Measurements from ENCODE around the gene PUSL1. TPM values are rescaled to one million over a fixed set of nuclear protein-coding genes. Genes with fewer than 3 reads are reported as not detected.

The PUSL1 gene
- total and polyA plus RNA-seq, 2 donors (not counting 3 experiments of a cell fraction or from before 2014, with no cell fraction given), result 18.8 to 27.3 TPM

- H3K79me2 ChIP-seq (ENCODE audit: control insufficient read depth, insufficient read depth, low read length), result peaks cover 16% of the 10 kb centered on the region
- no peak for TF ChIP-seq FOS (IDR thresholded peaks at IDR 0.05; ENCODE audit: borderline replicate concordance, insufficient read depth, low read length)
- no peak for TF ChIP-seq POLR2A (IDR thresholded peaks at IDR 0.05; ENCODE audit: low read depth, low read length)
- no peak for TF ChIP-seq CTCF (IDR thresholded peaks at IDR 0.05; ENCODE audit: extremely low read depth in 1 of 2, insufficient read depth in 1 of 2, low read depth in 1 of 2, low read length in 2 of 2)
- TF ChIP-seq MYC (IDR thresholded peaks at IDR 0.05; ENCODE audit: low read depth, low read length), result no peak
- TF ChIP-seq EZH2 (IDR thresholded peaks at IDR 0.05; ENCODE audit: borderline replicate concordance, low read depth, low read length, severe bottlenecking), result no peak
- TF ChIP-seq POLR2AphosphoS5 (IDR thresholded peaks at IDR 0.05; ENCODE audit: insufficient read depth, low read depth, low read length), result no peak
- dilution Hi-C loops (cut with MboI; ENCODE audit: extremely low pct_ligation_motif_present, low sequenced_read_pairs), result no loop called here
- FAIRE-seq, result no peak
- no peaks in the 10 kb centered on the region for H4K20me1 ChIP-seq (replicated peaks; ENCODE audit: control insufficient read depth, extremely low read depth, insufficient read depth, low read length)
- no peak overlapping the region for H3K4me2 ChIP-seq (ENCODE audit: insufficient read depth, low read length)
- ChIA-PET CTCF (no interaction called here), POLR2A (no interaction called here)
- no peak overlapping the region for H3K27ac ChIP-seq (ENCODE audit: insufficient read depth, low read depth, low read length)
- no TSS peak for BruUV-seq (replicated peaks)
- no peaks in the 10 kb centered on the region for H3K27me3 ChIP-seq (ENCODE audit: control insufficient read depth in 2 of 2, insufficient read depth in 2 of 2, low read length in 2 of 2)
- H3K36me3 ChIP-seq (ENCODE audit: control insufficient read depth in 2 of 2, extremely low read depth in 1 of 2, insufficient read depth in 2 of 2, low read length in 2 of 2), result peaks cover 0 to 17% of the 10 kb centered on the region in 2 experiments
- H3K9me1 ChIP-seq (replicated peaks; ENCODE audit: control insufficient read depth, extremely low read depth, insufficient read depth, low read length), result no peaks in the 10 kb centered on the region
- no peak overlapping the region for H3K4me3 ChIP-seq (replicated peaks in 1 of 3; ENCODE audit: insufficient read depth in 1 of 3, low read depth in 1 of 3, low read length in 3 of 3)
- H3K4me1 ChIP-seq (ENCODE audit: control insufficient read depth, extremely low read depth, insufficient read depth, low read length), result no peaks in the 10 kb centered on the region
- H2AFZ ChIP-seq (ENCODE audit: low read depth, low read length), result no peak overlapping the region
- DNase-seq (ENCODE audit: low read depth, low spot score), result no peak
- no peak overlapping the region for H3K9ac ChIP-seq (replicated peaks; ENCODE audit: extremely low read depth, insufficient read depth, low read length)
- intact Hi-C loops (cut with micrococcal nuclease), result no loop called here
- no peaks in the 10 kb centered on the region for H3K9me3 ChIP-seq (replicated peaks; ENCODE audit: control insufficient read depth, insufficient read depth, low read length)
Measured at GRCh38 chr1:1341549-1342021, 33.2 kb downstream of the PUSL1 start.

- dilution Hi-C loops (cut with MboI; ENCODE audit: extremely low pct_ligation_motif_present, low sequenced_read_pairs) (no loop called here), intact Hi-C loops (cut with micrococcal nuclease) (no loop called here)
- Histone ChIP-seq H3K36me3 (ENCODE audit: control insufficient read depth in 2 of 2, extremely low read depth in 1 of 2, insufficient read depth in 2 of 2, low read length in 2 of 2) (peaks cover 0 to 17% of the 10 kb centered on the region in 2 experiments), H3K9me1 (replicated peaks; ENCODE audit: control insufficient read depth, extremely low read depth, insufficient read depth, low read length) (no peaks in the 10 kb centered on the region), H3K4me1 (ENCODE audit: control insufficient read depth, extremely low read depth, insufficient read depth, low read length) (no peaks in the 10 kb centered on the region), H3K9ac (replicated peaks; ENCODE audit: extremely low read depth, insufficient read depth, low read length) (no peak overlapping the region), H3K27ac (ENCODE audit: insufficient read depth, low read depth, low read length) (no peak overlapping the region), H3K79me2 (ENCODE audit: control insufficient read depth, insufficient read depth, low read length) (peaks cover 17% of the 10 kb centered on the region), H3K9me3 (replicated peaks; ENCODE audit: control insufficient read depth, insufficient read depth, low read length) (no peaks in the 10 kb centered on the region), H3K27me3 (ENCODE audit: control insufficient read depth in 2 of 2, insufficient read depth in 2 of 2, low read length in 2 of 2) (no peaks in the 10 kb centered on the region), H3K4me2 (ENCODE audit: insufficient read depth, low read length) (no peak overlapping the region), H3K4me3 (replicated peaks in 1 of 3; ENCODE audit: insufficient read depth in 1 of 3, low read depth in 1 of 3, low read length in 3 of 3) (no peak overlapping the region), H4K20me1 (replicated peaks; ENCODE audit: control insufficient read depth, extremely low read depth, insufficient read depth, low read length) (no peaks in the 10 kb centered on the region), H2AFZ (ENCODE audit: low read depth, low read length) (no peak overlapping the region)
- no peak for FAIRE-seq
- TF ChIP-seq, protein P1, sequence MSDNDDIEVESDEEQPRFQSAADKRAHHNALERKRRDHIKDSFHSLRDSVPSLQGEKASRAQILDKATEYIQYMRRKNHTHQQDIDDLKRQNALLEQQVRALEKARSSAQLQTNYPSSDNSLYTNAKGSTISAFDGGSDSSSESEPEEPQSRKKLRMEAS (IDR thresholded peaks at IDR 0.05; ENCODE audit: insufficient read depth, insufficient read length), result no peak
- TF ChIP-seq EZH2 (IDR thresholded peaks at IDR 0.05; ENCODE audit: borderline replicate concordance, low read depth, low read length, severe bottlenecking) (no peak), POLR2A (IDR thresholded peaks at IDR 0.05; ENCODE audit: low read depth, low read length) (no peak), GATA2 (IDR thresholded peaks at IDR 0.05; ENCODE audit: insufficient read depth, insufficient read length, low read depth, low read length) (no peak), MYC (IDR thresholded peaks at IDR 0.05; ENCODE audit: low read depth, low read length) (no peak), FOS (IDR thresholded peaks at IDR 0.05; ENCODE audit: borderline replicate concordance, insufficient read depth, low read length) (no peak), POLR2AphosphoS5 (IDR thresholded peaks at IDR 0.05; ENCODE audit: insufficient read depth, low read depth, low read length) (no peak), CTCF (IDR thresholded peaks at IDR 0.05; ENCODE audit: extremely low read depth in 1 of 2, insufficient read depth in 1 of 2, low read depth in 1 of 2, low read length in 2 of 2) (no peak), JUN (IDR thresholded peaks at IDR 0.05; ENCODE audit: borderline replicate concordance, insufficient read depth, insufficient read length, low read depth) (no peak)
- ChIA-PET CTCF (no interaction called here), POLR2A (no interaction called here)
- BruUV-seq (replicated peaks), result no TSS peak
- no peak for DNase-seq (ENCODE audit: low read depth, low spot score)
Measured at GRCh38 chr1:1342061-1342562, 33.7 kb downstream of the PUSL1 start.
